Neuronal stem cell (in vitro differentiated cells): ENCODE data around the gene BLACAT1.

ENCODE experiments used
- DNase-seq: peaks from one replicate; pipeline ENCODE4 v3.0.0-alpha.2; 2013; ENCODE audit warnings: low spot score
- H2AFZ ChIP-seq: one replicate; pipeline ENCODE4 v1.6.1; 2013; ENCODE audit warnings: mild to moderate bottlenecking, low read length, inconsistent platforms
- H2AK5ac ChIP-seq: 2 replicates; pipeline ENCODE4 v1.6.1; 2013; ENCODE audit warnings: low read depth, mild to moderate bottlenecking, inconsistent platforms, low read length, moderate library complexity, mixed read lengths
- H2BK120ac ChIP-seq: 2 replicates; pipeline ENCODE4 v1.6.1; 2013; ENCODE audit warnings: low read depth, mild to moderate bottlenecking, inconsistent platforms, low read length, moderate library complexity, mixed read lengths
- H2BK12ac ChIP-seq: one replicate; pipeline ENCODE4 v1.6.1; 2013; ENCODE audit warnings: low read length, inconsistent platforms
- H2BK15ac ChIP-seq: 2 replicates; pipeline ENCODE4 v1.6.1; 2013; ENCODE audit warnings: mild to moderate bottlenecking, low read length, inconsistent platforms, mixed read lengths
- H2BK5ac ChIP-seq: one replicate; pipeline ENCODE4 v1.6.1; 2013; ENCODE audit warnings: inconsistent platforms, mild to moderate bottlenecking, low read length, moderate library complexity
- H3K14ac ChIP-seq: one replicate; pipeline ENCODE4 v1.6.1; 2013; ENCODE audit warnings: low read length, inconsistent platforms
- H3K18ac ChIP-seq: 2 replicates; pipeline ENCODE4 v1.6.1; 2013; ENCODE audit warnings: low read length, inconsistent platforms
- H3K23ac ChIP-seq: 2 replicates; pipeline ENCODE4 v1.6.1; 2013; ENCODE audit warnings: low read depth, mild to moderate bottlenecking, mixed read lengths, low read length, inconsistent platforms; ENCODE audit not compliant: poor library complexity
- H3K27ac ChIP-seq: replicated peaks from 3 replicates; pipeline ENCODE4 v1.5.1; 2013; ENCODE audit warnings: low read length, inconsistent platforms
- H3K27me3 ChIP-seq, 3 experiments: 2 replicates each; pipeline ENCODE4 v1.6.1; 2013; ENCODE audit warnings: low read length in 3 of 3, mild to moderate bottlenecking in 2 of 3, inconsistent platforms in 1 of 3, low read depth in 1 of 3, mixed read lengths in 1 of 3, moderate library complexity in 1 of 3; ENCODE audit not compliant: control insufficient read depth in 3 of 3, insufficient read depth in 3 of 3
- H3K36me3 ChIP-seq, 2 donors: replicated peaks in 1 of 2; 2 replicates each; pipeline ENCODE4 v1.6.1; 2013; ENCODE audit warnings: low read length in 2 of 2; ENCODE audit not compliant: control insufficient read depth in 2 of 2, insufficient read depth in 2 of 2
- H3K4ac ChIP-seq: 2 replicates; pipeline ENCODE4 v1.6.1; 2013; ENCODE audit warnings: inconsistent platforms, mild to moderate bottlenecking, low read length, moderate library complexity
- H3K4me1 ChIP-seq, 2 donors: 1 replicate in 1 of 2; 2 replicates in 1 of 2; pipeline ENCODE4 v1.6.1; 2013; ENCODE audit warnings: low read length in 2 of 2, low read depth in 1 of 2; ENCODE audit not compliant: control insufficient read depth in 2 of 2, insufficient read depth in 1 of 2
- H3K4me2 ChIP-seq: one replicate; pipeline ENCODE4 v1.6.1; 2013; ENCODE audit warnings: mild to moderate bottlenecking, low read length, inconsistent platforms; ENCODE audit not compliant: insufficient read depth, poor library complexity, severe bottlenecking
- H3K4me3 ChIP-seq, 2 donors: 2 replicates each; pipeline ENCODE4 v1.5.1; 2013; ENCODE audit warnings: low read length in 2 of 2, mild to moderate bottlenecking in 2 of 2, inconsistent platforms in 1 of 2, moderate library complexity in 1 of 2
- H3K79me1 ChIP-seq: one replicate; pipeline ENCODE4 v1.6.1; 2013; ENCODE audit warnings: low read depth, mild to moderate bottlenecking, inconsistent platforms, low read length, moderate library complexity
- H3K9ac ChIP-seq: one replicate; pipeline ENCODE4 v1.6.1; 2013; ENCODE audit warnings: mild to moderate bottlenecking, low read depth, low read length, inconsistent platforms; ENCODE audit not compliant: poor library complexity
- H3K9me3 ChIP-seq, 2 donors: replicated peaks in 1 of 2; 2 replicates each; pipeline versions ENCODE3 to v1.6.1; 2013; ENCODE audit warnings: low read length in 2 of 2, mild to moderate bottlenecking in 2 of 2, inconsistent platforms in 1 of 2, low read depth in 1 of 2, mixed read lengths in 1 of 2, moderate library complexity in 1 of 2; ENCODE audit not compliant: control insufficient read depth in 2 of 2, insufficient read depth in 1 of 2
- H4K8ac ChIP-seq: one replicate; pipeline ENCODE4 v1.6.1; 2013; ENCODE audit warnings: low read depth, mild to moderate bottlenecking, inconsistent platforms, low read length, moderate library complexity
- H4K91ac ChIP-seq: one replicate; pipeline ENCODE4 v1.6.1; 2013; ENCODE audit warnings: low read length, low read depth, mild to moderate bottlenecking, inconsistent platforms; ENCODE audit not compliant: poor library complexity
- WGBS, 2 donors: extraction: QIAGEN DNeasy Blood & Tissue Kit; methylation state at CpG; one replicate each; pipeline ENCODE4 v1.1.7; 2013; ENCODE audit warnings: missing lambda C conversion rate in 2 of 2, mixed read lengths in 1 of 2; ENCODE audit not compliant: insufficient read length in 2 of 2, insufficient replicate concordance in 1 of 2; ENCODE audit errors: extremely low coverage in 2 of 2; 5-methylcytosine and 5-hydroxymethylcytosine counted together

Gene BLACAT1

GRCh38 chr1:205454903-205455335 is 926 bp downstream of the BLACAT1 start:
- Histone ChIP-seq H2BK120ac (peak overlapping the region; percentile 66), H3K36me3 (peaks cover 0 to 10% of the 10 kb centered on the region in 2 donors), H3K9me3 (no peaks in the 10 kb centered on the region), H3K4me2 (peak overlapping the region; percentile 78), H2AFZ (peak overlapping the region; percentile 56), H2BK15ac (no peak overlapping the region), H4K8ac (no peak overlapping the region), H3K4me3 (peak overlapping the region; percentile 50 to 99), H3K18ac (peak overlapping the region; percentile 96), H2BK5ac (peak overlapping the region; percentile 96), H4K91ac (peak overlapping the region; percentile 92), H3K14ac (peak overlapping the region; percentile 61), H3K27ac (peak overlapping the region; percentile 96), H2AK5ac (peak overlapping the region; percentile 69), H3K27me3 (peaks cover 0 to 91% (median 0%) of the 10 kb centered on the region in 3 experiments), H3K4ac (peak overlapping the region; percentile 85), H3K23ac (peak overlapping the region; percentile 51), H3K79me1 (peaks cover 4% of the 10 kb centered on the region), H3K4me1 (peaks cover 14 to 37% of the 10 kb centered on the region in 2 donors), H3K9ac (peak overlapping the region; percentile 91), H2BK12ac (no peak overlapping the region)
- no peak for DNase-seq
- no CpG with 5 or more reads among the region's 6 CpGs for WGBS, 2 donors

GRCh38 chr1:205453466-205453865 is 2.4 kb downstream of the BLACAT1 start:
- peak overlapping the region; percentile 71 for H3K9ac ChIP-seq
- no peak overlapping the region for H3K4me3 ChIP-seq
- no peaks in the 10 kb centered on the region for H3K9me3 ChIP-seq
- peak overlapping the region; percentile 14 for H2BK120ac ChIP-seq
- H3K27me3 ChIP-seq = peaks cover 0 to 76% (median 0%) of the 10 kb centered on the region in 3 experiments
- no peak overlapping the region for H4K91ac ChIP-seq
- no peak overlapping the region for H2BK5ac ChIP-seq
- H3K23ac ChIP-seq = no peak overlapping the region
- no peak overlapping the region for H3K14ac ChIP-seq
- peaks cover 0 to 10% of the 10 kb centered on the region in 2 donors for H3K36me3 ChIP-seq
- peak overlapping the region; percentile 99 for H3K27ac ChIP-seq
- peaks cover 27 to 42% of the 10 kb centered on the region in 2 donors for H3K4me1 ChIP-seq
- no peak overlapping the region for H4K8ac ChIP-seq
- H3K4me2 ChIP-seq = peak overlapping the region; percentile 78
- DNase-seq = no peak
- WGBS, 2 donors = no CpG with 5 or more reads among the region's 3 CpGs
- H3K79me1 ChIP-seq = peaks cover 6% of the 10 kb centered on the region
- H3K4ac ChIP-seq = no peak overlapping the region
- H2BK15ac ChIP-seq = no peak overlapping the region
- peak overlapping the region; percentile 84 for H3K18ac ChIP-seq
- no peak overlapping the region for H2AFZ ChIP-seq
- peak overlapping the region; percentile 59 for H2AK5ac ChIP-seq
- H2BK12ac ChIP-seq = no peak overlapping the region

- Histone ChIP-seq H2BK12ac (no peak overlapping the region), H3K79me1 (peaks cover 6% of the 10 kb centered on the region), H2AK5ac (no peak overlapping the region), H3K4ac (no peak overlapping the region), H3K9me3 (no peaks in the 10 kb centered on the region), H2AFZ (no peak overlapping the region), H2BK15ac (no peak overlapping the region), H3K23ac (no peak overlapping the region), H4K8ac (no peak overlapping the region), H3K4me1 (peaks cover 32 to 44% of the 10 kb centered on the region in 2 donors), H3K18ac (peak overlapping the region; percentile 84), H3K9ac (no peak overlapping the region), H4K91ac (no peak overlapping the region), H3K27ac (peak overlapping the region; percentile 99), H2BK120ac (no peak overlapping the region), H3K4me2 (peak overlapping the region; percentile 27), H3K4me3 (peak overlapping the region in 1 of 2 donors; percentile 16), H3K27me3 (peaks cover 0 to 71% (median 0%) of the 10 kb centered on the region in 3 experiments), H3K14ac (no peak overlapping the region), H3K36me3 (peaks cover 0 to 11% of the 10 kb centered on the region in 2 donors), H2BK5ac (no peak overlapping the region)
- no CpG with 5 or more reads among the region's 5 CpGs for WGBS, 2 donors
- no peak for DNase-seq
These were observed 2.9 kb downstream of the BLACAT1 start for GRCh38 chr1:205452933-205453332.

DNA sequence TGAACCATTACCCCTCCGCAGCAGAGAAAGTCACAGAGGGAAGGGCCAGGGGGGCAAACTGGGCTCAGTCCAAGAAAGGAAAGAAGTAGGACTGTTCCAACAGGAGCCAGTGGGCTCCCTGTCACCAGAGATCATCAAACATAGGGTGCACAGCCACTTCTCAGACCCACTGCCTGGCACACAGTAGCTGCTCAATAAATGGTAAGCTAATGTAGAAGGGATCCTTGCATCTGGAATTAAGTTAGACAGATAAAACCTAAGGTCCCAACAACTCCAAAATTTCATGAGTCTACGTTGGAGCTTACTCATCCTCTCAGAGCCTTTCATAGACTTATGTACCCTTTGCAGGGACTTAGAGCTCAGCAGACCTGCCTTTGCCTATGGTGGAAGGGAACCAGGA is 3.5 kb downstream of the BLACAT1 start:
- no CpG with 5 or more reads among the region's 2 CpGs for WGBS, 2 donors
- peaks cover 0 to 65% (median 0%) of the 10 kb centered on the region in 3 experiments for H3K27me3 ChIP-seq

More for the DNA sequence above, 3.5 kb downstream of the BLACAT1 start:
- Histone ChIP-seq H3K79me1 (peaks cover 6% of the 10 kb centered on the region), H3K18ac (peak overlapping the region; percentile 44), H2BK5ac (no peak overlapping the region), H3K27ac (peak overlapping the region; percentile 99), H3K4me1 (peaks cover 36 to 43% of the 10 kb centered on the region in 2 donors), H2BK12ac (no peak overlapping the region), H2AK5ac (no peak overlapping the region), H3K4ac (no peak overlapping the region), H3K36me3 (peaks cover 0 to 12% of the 10 kb centered on the region in 2 donors), H3K4me2 (peak overlapping the region; percentile 63), H2BK15ac (no peak overlapping the region), H4K8ac (no peak overlapping the region), H3K9me3 (no peaks in the 10 kb centered on the region), H3K14ac (no peak overlapping the region), H4K91ac (no peak overlapping the region), H3K9ac (peak overlapping the region; percentile 79), H2AFZ (no peak overlapping the region), H3K4me3 (no peak overlapping the region), H3K23ac (no peak overlapping the region), H2BK120ac (no peak overlapping the region)
- no peak for DNase-seq
